Cardiac fibroblast (primary cell): ENCODE data around the gene YBX3.

ENCODE experiments used
- DNase-seq, 2 donors: peaks; one replicate each; pipeline versions ENCODE4 v3.0.0 to v3.0.0-alpha.2; 2010; ENCODE audit warnings: low read depth in 2 of 2
- H3K4me3 ChIP-seq, 2 donors: replicated peaks in 1 of 2; 1 replicate in 1 of 2; 2 replicates in 1 of 2; pipeline ENCODE4 v1.5.1; 2011; ENCODE audit warnings: low read depth in 2 of 2, low read length in 2 of 2, mild to moderate bottlenecking in 2 of 2, moderate library complexity in 1 of 2
- CTCF ChIP-seq: IDR thresholded peaks from one replicate; pipeline ENCODE4 v1.5.1; 2011; ENCODE audit warnings: low read depth, mild to moderate bottlenecking, low read length, inconsistent platforms

YBX3 gene

GRCh38 chr12:10736463-10736862, 13.3 kb upstream of the YBX3 start:
- TF ChIP-seq CTCF: no peak
- no peak for DNase-seq
- H3K4me3 ChIP-seq: no peak overlapping the region

- TF ChIP-seq CTCF: no peak
- H3K4me3 ChIP-seq: no peak overlapping the region
These were observed 12.3 kb upstream of the YBX3 start for GRCh38 chr12:10735428-10735827.

GRCh38 chr12:10732549-10732948, 9.4 kb upstream of the YBX3 start:
- H3K4me3 ChIP-seq: no peak overlapping the region
- no peak for DNase-seq
- TF ChIP-seq CTCF: no peak

More at GRCh38 chr12:10735428-10735827, 12.3 kb upstream of the YBX3 start:
- DNase-seq: no peak

GRCh38 chr12:10732066-10732465, 8.9 kb upstream of the YBX3 start:
- no peak for DNase-seq
- H3K4me3 ChIP-seq: no peak overlapping the region
- TF ChIP-seq CTCF: no peak

- TF ChIP-seq CTCF: no peak
- H3K4me3 ChIP-seq: no peak overlapping the region
- DNase-seq: no peak
These were observed 7.4 kb upstream of the YBX3 start for GRCh38 chr12:10730559-10730958.

GRCh38 chr12:10728091-10728490, 5.0 kb upstream of the YBX3 start:
- H3K4me3 ChIP-seq: no peak overlapping the region
- TF ChIP-seq CTCF: no peak
- DNase-seq: no peak

GRCh38 chr12:10726945-10727344, 3.8 kb upstream of the YBX3 start:
- H3K4me3 ChIP-seq: no peak overlapping the region
- no peak for TF ChIP-seq CTCF
- DNase-seq: no peak
